ACHN (cell line): ENCODE results near the gene FXR2.

Experiments used
- DNase-seq: peaks from one replicate; pipeline ENCODE4 v3.0.0-alpha.2; 2015
- in situ Hi-C: cut with HindIII; loops from 2 replicates; pipeline ENCODE4 v1.10.0; 2017; ENCODE audit warnings: low sequenced_read_pairs, low pct_ligation_motif_present, low pct_unique_long_range_greater_than_20kb

FXR2 gene

GRCh38 chr17:7558544-7559319, 56.0 kb downstream of the FXR2 start, which contains the start of gene TNFSF13:
TNFSF13 (plus strand) TSS chr17:7558750; CDS start chr17:7559040, 290 bp downstream.
- in situ Hi-C loops: no loop called here
- DNase-seq: no peak

- DNase-seq: peak; percentile 81
- in situ Hi-C loops: no loop called here
These were observed 56.7 kb downstream of the FXR2 start for GRCh38 chr17:7557775-7558543.

GRCh38 chr17:7557147-7557764, 57.4 kb downstream of the FXR2 start:
- DNase-seq: no peak
- in situ Hi-C loops: no loop called here

- in situ Hi-C loops: no loop called here
- DNase-seq: no peak
These were observed 58.1 kb downstream of the FXR2 start for GRCh38 chr17:7556627-7557026.

GRCh38 chr17:7555320-7555948, 59.3 kb downstream of the FXR2 start:
- DNase-seq: no peak
- in situ Hi-C loops: no loop called here

- in situ Hi-C loops: no loop called here
These were observed 61.3 kb downstream of the FXR2 start for GRCh38 chr17:7553356-7553755.

GRCh38 chr17:7552621-7553051, 62.1 kb downstream of the FXR2 start:
- in situ Hi-C loops: no loop called here
- DNase-seq: no peak

More at GRCh38 chr17:7553356-7553755, 61.3 kb downstream of the FXR2 start:
- DNase-seq: no peak

- in situ Hi-C loops: no loop called here
- DNase-seq: no peak
These were observed 63.3 kb downstream of the FXR2 start for GRCh38 chr17:7551396-7551795.

GRCh38 chr17:7550344-7550743, 64.4 kb downstream of the FXR2 start:
- no peak for DNase-seq
- in situ Hi-C loops: no loop called here

GRCh38 chr17:7549401-7550055, 65.2 kb downstream of the FXR2 start:
- DNase-seq: no peak
- in situ Hi-C loops: no loop called here

- in situ Hi-C loops: no loop called here
- DNase-seq: peak; percentile 58
These were observed 65.9 kb downstream of the FXR2 start, which contains the start of gene TNFSF12 for GRCh38 chr17:7548585-7549400. TNFSF12 (plus strand) TSS chr17:7549058; CDS start chr17:7549154, 96 bp downstream.

- DNase-seq: no peak
- in situ Hi-C loops: no loop called here
These were observed 69.8 kb downstream of the FXR2 start for GRCh38 chr17:7544911-7545310.
